Stimulated activated CD4-positive, alpha-beta T cell treated with anti-CD3 and anti-CD28 coated beads, Interleukin-4, amount 100 ng/mL, for 4 hours (primary cell): ENCODE data around the gene GPR183.
"Not testable (repeated sequence)": the region's sequence is repeated elsewhere in the genome, so short reads cannot be mapped to it uniquely, and the experiment has no call there.

Source experiments
- DNase-seq, 2 experiments: peaks; one replicate each; pipeline ENCODE4 v3.0.0-alpha.2; 2020

The GPR183 gene

GRCh38 chr13:99265821-99266426 lies 41.3 kb downstream of the GPR183 start:
- no peak for DNase-seq

- DNase-seq = no peak
Measured at GRCh38 chr13:99265162-99265800, 41.9 kb downstream of the GPR183 start.

GRCh38 chr13:99264051-99264450 lies 43.1 kb downstream of the GPR183 start:
- no peak for DNase-seq

GRCh38 chr13:99263126-99263785 lies 43.9 kb downstream of the GPR183 start:
- DNase-seq = no peak

- no peak for DNase-seq
Measured at GRCh38 chr13:99261059-99261458, 46.1 kb downstream of the GPR183 start.

- no peak for DNase-seq
Measured at GRCh38 chr13:99260216-99260615, 47.0 kb downstream of the GPR183 start.

GRCh38 chr13:99258946-99259345 lies 48.3 kb downstream of the GPR183 start:
- DNase-seq = no peak

- DNase-seq = no peak
Measured at GRCh38 chr13:99258210-99258860, 48.9 kb downstream of the GPR183 start, which contains the start of gene GPR18. TSS of gene GPR18 (minus strand) at chr13:99258379. CDS start at chr13:99255872, 2,507 bp downstream.

GRCh38 chr13:99257291-99257690 lies 49.9 kb downstream of the GPR183 start:
- DNase-seq = no peak

- no peak for DNase-seq
Measured at GRCh38 chr13:99256709-99257108, 50.5 kb downstream of the GPR183 start.

GRCh38 chr13:99256283-99256682 lies 50.9 kb downstream of the GPR183 start:
- DNase-seq = no peak

- DNase-seq = no peak
Measured at GRCh38 chr13:99255271-99255670, 51.9 kb downstream of the GPR183 start.

- DNase-seq = no peak
Measured at GRCh38 chr13:99254830-99255229, 52.4 kb downstream of the GPR183 start.

GRCh38 chr13:99251921-99252320 lies 55.3 kb downstream of the GPR183 start:
- no peak for DNase-seq

GRCh38 chr13:99250982-99251825 lies 56.0 kb downstream of the GPR183 start:
- no peak for DNase-seq

- DNase-seq = not testable (repeated sequence)
Measured at GRCh38 chr13:99249606-99250005, 57.6 kb downstream of the GPR183 start.

- DNase-seq = not testable (repeated sequence)
Measured at GRCh38 chr13:99249178-99249577, 58.0 kb downstream of the GPR183 start.

- DNase-seq = no peak
Measured at GRCh38 chr13:99246100-99246499, 61.1 kb downstream of the GPR183 start.
